ENCODE results near the gene MAGEA9. TPM values are rescaled to one million over a fixed set of nuclear protein-coding genes. Genes with fewer than 3 reads are reported as not detected.

MAGEA9 gene
- total RNA-seq, 1 experiment from 2014 or later: not detected

DNA sequence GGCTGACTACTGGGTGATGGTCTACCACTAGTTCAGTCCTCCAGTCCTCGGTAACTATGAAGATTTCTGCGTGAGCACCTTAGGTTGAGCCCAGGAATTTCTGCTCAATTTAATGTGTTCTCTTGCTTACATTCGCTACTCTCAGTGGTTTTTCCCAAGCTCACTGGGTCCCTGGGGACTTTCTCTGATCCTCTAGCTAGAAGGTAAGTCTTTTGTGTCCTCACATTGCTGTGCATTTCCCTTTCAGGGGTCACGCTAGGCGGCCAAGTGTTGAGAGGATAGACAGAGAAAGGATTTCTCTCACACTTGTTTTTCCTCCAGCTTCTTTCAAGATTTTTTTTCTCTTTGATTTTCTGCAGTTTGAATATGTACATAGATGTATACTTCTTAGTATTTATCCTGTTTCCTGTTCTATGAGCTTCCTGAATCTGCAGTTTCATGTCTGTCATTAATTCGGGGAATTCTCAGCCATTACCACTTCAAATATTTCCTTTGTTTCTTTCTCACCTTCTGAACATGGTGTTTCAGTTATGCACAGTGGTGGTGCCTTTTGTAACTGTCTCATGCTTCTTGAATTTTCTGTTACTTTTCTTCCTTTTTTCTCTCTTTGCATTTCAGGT lies 17.5 kb downstream of the MAGEA9 start:
- ChIA-PET CTCF (no interaction called here), POLR2A (no interaction called here)
- H3K27me3 Mint-ChIP-seq (ENCODE audit: insufficient read depth, unreplicated experiment): peaks cover 12% of the 10 kb centered on the region
- no peaks in the 10 kb centered on the region for H3K9me3 Mint-ChIP-seq (ENCODE audit: unreplicated experiment)
- no peak for TF ChIP-seq CTCF (IDR thresholded peaks at IDR 0.05; ENCODE audit: insufficient read depth in 1 of 2, low read depth in 1 of 2, low read length in 1 of 2, severe bottlenecking in 1 of 2, unreplicated experiment in 1 of 2)
- no peak for DNase-seq
- no TSS peak for BruUV-seq (replicated peaks)
- no peaks in the 10 kb centered on the region for H3K36me3 Mint-ChIP-seq (ENCODE audit: insufficient read depth, unreplicated experiment)
- Histone ChIP-seq H3K27me3 (replicated peaks; ENCODE audit: control insufficient read depth, insufficient read depth, low read length) (no peaks in the 10 kb centered on the region), H3K4me1 (no peaks in the 10 kb centered on the region), H3K9me3 (no peaks in the 10 kb centered on the region), H3K36me3 (ENCODE audit: control insufficient read depth, insufficient read depth, low read length) (no peaks in the 10 kb centered on the region), H3K4me3 (ENCODE audit: low read depth, low read length) (no peak overlapping the region)
- intact Hi-C loops (cut with micrococcal nuclease; ENCODE audit: unreplicated experiment): no loop called here
- H3K4me1 Mint-ChIP-seq (ENCODE audit: low read depth, unreplicated experiment): no peaks in the 10 kb centered on the region
- H3K27ac Mint-ChIP-seq (ENCODE audit: unreplicated experiment): no peak overlapping the region
- no peak overlapping the region for H3K4me3 Mint-ChIP-seq (ENCODE audit: unreplicated experiment)

GRCh38 chrX:149799938-149800337 lies 18.2 kb downstream of the MAGEA9 start:
- H3K36me3 Mint-ChIP-seq (ENCODE audit: insufficient read depth, unreplicated experiment): no peaks in the 10 kb centered on the region
- no peak overlapping the region for H3K4me3 ChIP-seq (ENCODE audit: low read depth, low read length)
- H3K4me1 Mint-ChIP-seq (ENCODE audit: low read depth, unreplicated experiment): no peaks in the 10 kb centered on the region
- no peak for DNase-seq
- TF ChIP-seq CTCF (IDR thresholded peaks at IDR 0.05; ENCODE audit: insufficient read depth in 1 of 2, low read depth in 1 of 2, low read length in 1 of 2, severe bottlenecking in 1 of 2, unreplicated experiment in 1 of 2): no peak
- no TSS peak for BruUV-seq (replicated peaks)
- no peaks in the 10 kb centered on the region for H3K36me3 ChIP-seq (ENCODE audit: control insufficient read depth, insufficient read depth, low read length)
- intact Hi-C loops (cut with micrococcal nuclease; ENCODE audit: unreplicated experiment): no loop called here
- ChIA-PET CTCF (no interaction called here), POLR2A (no interaction called here)
- no peaks in the 10 kb centered on the region for H3K9me3 ChIP-seq
- H3K4me1 ChIP-seq: no peaks in the 10 kb centered on the region
- H3K27me3 ChIP-seq (replicated peaks; ENCODE audit: control insufficient read depth, insufficient read depth, low read length): no peaks in the 10 kb centered on the region
- no peak overlapping the region for H3K4me3 Mint-ChIP-seq (ENCODE audit: unreplicated experiment)
- no peaks in the 10 kb centered on the region for H3K9me3 Mint-ChIP-seq (ENCODE audit: unreplicated experiment)
- H3K27ac Mint-ChIP-seq (ENCODE audit: unreplicated experiment): no peak overlapping the region
- peaks cover 12% of the 10 kb centered on the region for H3K27me3 Mint-ChIP-seq (ENCODE audit: insufficient read depth, unreplicated experiment)

DNA sequence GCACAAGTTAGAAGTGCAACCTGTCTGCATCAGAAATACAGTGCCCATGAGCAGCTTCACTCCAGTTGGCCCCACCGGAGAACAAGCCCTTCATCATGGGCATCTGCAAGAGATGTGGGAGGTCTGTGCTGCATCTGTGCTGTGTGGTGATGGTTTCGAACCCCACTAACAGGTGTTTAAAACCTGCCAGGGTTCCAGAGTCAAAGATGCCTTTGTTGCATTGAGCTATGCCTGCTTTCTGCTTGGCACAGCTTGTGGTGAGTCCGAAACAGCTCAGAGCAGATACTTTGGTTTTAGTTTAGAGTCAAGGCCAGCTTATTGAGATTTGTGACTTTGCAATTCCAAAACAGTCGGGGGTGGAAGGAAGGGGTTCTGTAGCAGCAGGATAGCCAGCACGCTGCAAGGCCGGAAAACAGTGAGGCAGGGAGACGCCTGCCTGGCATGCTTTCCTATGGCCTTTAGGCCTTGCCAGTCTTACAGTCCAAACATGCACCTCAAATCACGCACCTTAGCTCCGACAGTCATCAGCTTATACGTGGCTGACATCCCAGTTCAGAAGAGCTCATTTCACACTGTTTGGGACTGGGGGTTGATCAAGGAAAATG lies 21.8 kb downstream of the MAGEA9 start:
- H3K9me3 Mint-ChIP-seq (ENCODE audit: unreplicated experiment): no peaks in the 10 kb centered on the region
- H3K36me3 Mint-ChIP-seq (ENCODE audit: insufficient read depth, unreplicated experiment): no peaks in the 10 kb centered on the region
- ChIA-PET CTCF (no interaction called here), POLR2A (no interaction called here)
- Histone ChIP-seq H3K9me3 (no peaks in the 10 kb centered on the region), H3K27me3 (replicated peaks; ENCODE audit: control insufficient read depth, insufficient read depth, low read length) (no peaks in the 10 kb centered on the region), H3K4me1 (no peaks in the 10 kb centered on the region), H3K4me3 (ENCODE audit: low read depth, low read length) (no peak overlapping the region), H3K36me3 (ENCODE audit: control insufficient read depth, insufficient read depth, low read length) (no peaks in the 10 kb centered on the region)
- H3K4me1 Mint-ChIP-seq (ENCODE audit: low read depth, unreplicated experiment): no peaks in the 10 kb centered on the region
- no TSS peak for BruUV-seq (replicated peaks)
- no peak overlapping the region for H3K27ac Mint-ChIP-seq (ENCODE audit: unreplicated experiment)
- H3K27me3 Mint-ChIP-seq (ENCODE audit: insufficient read depth, unreplicated experiment): peaks cover 3% of the 10 kb centered on the region
- TF ChIP-seq CTCF (IDR thresholded peaks at IDR 0.05; ENCODE audit: insufficient read depth in 1 of 2, low read depth in 1 of 2, low read length in 1 of 2, severe bottlenecking in 1 of 2, unreplicated experiment in 1 of 2): no peak
- DNase-seq: no peak
- no peak overlapping the region for H3K4me3 Mint-ChIP-seq (ENCODE audit: unreplicated experiment)
- intact Hi-C loops (cut with micrococcal nuclease; ENCODE audit: unreplicated experiment): no loop called here

All from Caco-2 (cell line).